ENCODE data around the gene XYLT1. TPM values are rescaled to one million over a fixed set of nuclear protein-coding genes. Genes with fewer than 3 reads are reported as not detected.

Gene XYLT1
- total and polyA plus RNA-seq, 4 experiments from 2014 or later = 1.4 to 48.5 (median 24.5) TPM

GRCh38 chr16:17053536-17054160 is 417.1 kb downstream of the XYLT1 start:
- Mint-ChIP-seq H3K27me3 (peaks cover 0 to 3% of the 10 kb centered on the region in 2 donors), H3K36me3 (peaks cover 7 to 13% of the 10 kb centered on the region in 2 donors), H3K4me3 (no peak overlapping the region), H3K27ac (peak overlapping the region in 1 of 7 donors; percentile 6), H3K9me3 (peaks cover 2 to 31% (median 24%) of the 10 kb centered on the region in 8 donors), H3K4me1 (no peaks in the 10 kb centered on the region)
- Histone ChIP-seq H3K9me3 (ENCODE audit: control insufficient read depth in 1 of 2, low read length in 2 of 2) (no peaks in the 10 kb centered on the region), H3K27me3 (ENCODE audit: insufficient read depth, low read length) (no peaks in the 10 kb centered on the region), H3K36me3 (ENCODE audit: insufficient read depth, low read length) (no peaks in the 10 kb centered on the region), H3K27ac (ENCODE audit: low read depth, low read length) (no peak overlapping the region), H3K4me3 (ENCODE audit: low read length in 2 of 2) (no peak overlapping the region), H3K4me1 (ENCODE audit: insufficient read depth, low read length) (no peaks in the 10 kb centered on the region)
- POLR2A ChIA-PET (ENCODE audit: partially characterized antibody) = no interaction called here
- no peak for DNase-seq
- CTCF ChIA-PET (ENCODE audit: partially characterized antibody) = no interaction called here
- intact Hi-C loops (cut with micrococcal nuclease) = no loop called here
